GOT3 (cell line): ENCODE results near the gene TSPOAP1.

Experiments
- DNase-seq: peaks from one replicate; lab custom pipeline; 2025; ENCODE audit warnings: mixed read lengths; lab: John Stamatoyannopoulos, UW

Gene TSPOAP1

GRCh38 chr17:58329810-58330537 lies 1.4 kb upstream of the TSPOAP1 start:
- no peak for DNase-seq

- no peak for DNase-seq
Measured at GRCh38 chr17:58329035-58329809, 627 bp upstream of the TSPOAP1 start.

- no peak for DNase-seq
Measured at GRCh38 chr17:58327363-58328194, 1.0 kb downstream of the TSPOAP1 start.

- no peak for DNase-seq
Measured at GRCh38 chr17:58326609-58327362, 1.8 kb downstream of the TSPOAP1 start.

- DNase-seq: no peak
Measured at GRCh38 chr17:58325976-58326468, 2.6 kb downstream of the TSPOAP1 start.

GRCh38 chr17:58325289-58325726 lies 3.3 kb downstream of the TSPOAP1 start:
- DNase-seq: no peak

- DNase-seq: no peak
Measured at GRCh38 chr17:58324409-58325288, 3.9 kb downstream of the TSPOAP1 start.

GRCh38 chr17:58324056-58324408 lies 4.6 kb downstream of the TSPOAP1 start:
- DNase-seq: no peak

- DNase-seq: no peak
Measured at GRCh38 chr17:58323366-58324055, 5.1 kb downstream of the TSPOAP1 start.

GRCh38 chr17:58322581-58323185 lies 5.9 kb downstream of the TSPOAP1 start:
- no peak for DNase-seq

GRCh38 chr17:58321571-58322525 lies 6.7 kb downstream of the TSPOAP1 start:
- DNase-seq: no peak

GRCh38 chr17:58320570-58321323 lies 7.8 kb downstream of the TSPOAP1 start:
- DNase-seq: no peak

- no peak for DNase-seq
Measured at GRCh38 chr17:58320163-58320558, 8.4 kb downstream of the TSPOAP1 start.

- no peak for DNase-seq
Measured at GRCh38 chr17:58319173-58320162, 9.1 kb downstream of the TSPOAP1 start.

- DNase-seq: no peak
Measured at GRCh38 chr17:58318627-58319172, 9.9 kb downstream of the TSPOAP1 start.

GRCh38 chr17:58318065-58318481 lies 10.5 kb downstream of the TSPOAP1 start:
- no peak for DNase-seq
